Right renal pelvis (tissue), 4 donors: Measurements from ENCODE around the gene TMEM178B. TPM values are rescaled to one million over a fixed set of nuclear protein-coding genes. Genes with fewer than 3 reads are reported as not detected.
"Not testable (repeated sequence)": the region's sequence is repeated elsewhere in the genome, so short reads cannot be mapped to it uniquely, and the experiment has no call there.

Source experiments
- DNase-seq, 4 donors: peaks; one replicate each; pipeline ENCODE4 v3.0.0-alpha.2; 2013; ENCODE audit warnings: low read depth in 4 of 4, low spot score in 3 of 4, missing footprints in 1 of 4
- polyA plus RNA-seq, 4 donors: library from polyadenylated mRNA; unstranded; fragments of 120-200 nt; gene quantifications; one replicate each; pipeline ENCODE4 v1.2.1, GENCODE V29; 2013; ENCODE audit not compliant: insufficient read length in 4 of 4

Gene TMEM178B
- under 1 TPM; 0.19 to 0.56 (median 0.40) TPM for polyA plus RNA-seq

DNA sequence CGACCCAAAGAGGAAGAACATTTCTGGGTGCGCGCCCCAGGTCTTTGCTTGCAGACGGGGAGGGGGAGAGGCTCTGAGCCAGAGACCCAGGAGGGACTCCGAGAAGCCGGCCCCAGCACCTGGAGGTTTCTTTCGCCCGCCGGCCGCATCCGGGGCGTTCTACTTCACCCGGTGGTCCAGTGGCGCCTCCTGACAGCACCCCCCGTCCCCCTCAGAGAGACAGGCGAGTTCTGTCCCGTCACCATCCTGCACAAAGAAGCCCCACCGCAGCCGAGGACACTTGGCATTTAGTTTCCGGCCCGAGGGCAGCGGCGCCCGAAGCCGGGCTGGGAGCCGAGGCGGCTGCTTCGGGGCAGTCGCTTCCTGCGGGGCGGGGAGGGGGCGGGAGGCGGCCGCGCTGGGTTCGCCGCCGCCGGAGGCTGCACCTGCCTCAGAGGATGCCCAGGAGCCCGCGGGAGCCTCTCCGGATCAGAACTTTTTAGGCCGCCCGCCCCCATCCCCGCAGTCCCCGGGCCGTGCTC lies at the start of gene TMEM178B:
Gene TMEM178B, plus strand, starts transcription at position 424 of the 521 bp plus-strand sequence.
- DNase-seq = no peak

GRCh38 chr7:141024668-141025067 lies 49.2 kb upstream of the TMEM178B start:
- DNase-seq = no peak

DNA sequence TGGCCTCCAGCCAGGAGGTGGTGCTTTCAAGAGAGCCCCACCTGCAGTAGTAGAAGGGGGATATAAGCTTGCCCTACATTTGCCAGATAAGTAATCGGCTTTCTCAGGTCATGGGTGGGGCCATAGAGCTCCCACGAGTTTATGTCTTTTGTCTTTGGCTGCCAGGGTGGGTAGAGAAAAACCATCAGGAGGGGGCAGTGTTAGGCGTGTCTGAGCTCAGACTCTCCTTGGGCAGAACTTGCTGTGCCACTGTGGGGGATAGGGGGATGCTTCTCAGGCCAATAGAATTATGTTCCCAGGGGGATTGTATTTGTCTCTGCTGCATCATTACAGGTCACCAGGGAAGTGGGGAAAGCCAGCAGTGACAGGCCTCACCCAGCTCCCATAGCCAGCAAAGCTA lies 46.8 kb upstream of the TMEM178B start:
- DNase-seq = no peak

DNA sequence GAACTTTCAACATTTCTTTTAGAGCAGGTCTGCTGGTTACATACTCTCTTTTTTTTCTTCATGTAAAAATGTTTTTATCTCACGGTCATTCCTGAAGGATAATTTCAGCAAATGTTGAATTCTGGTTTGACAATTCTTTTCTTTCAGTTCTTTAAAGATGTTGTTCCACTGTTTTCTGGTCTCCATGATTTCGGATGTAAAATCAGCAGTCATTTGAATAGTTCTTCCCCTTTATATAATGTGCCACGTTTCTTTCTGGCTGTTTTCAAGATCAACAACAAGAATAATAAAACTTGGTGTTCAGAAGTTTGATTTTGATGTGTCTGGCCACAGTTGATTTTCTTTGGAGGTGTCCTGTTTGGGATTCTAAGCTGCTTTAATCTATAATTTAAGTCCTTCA lies 45.1 kb upstream of the TMEM178B start:
- DNase-seq = no peak

- not testable (repeated sequence) for DNase-seq
Measured at GRCh38 chr7:141032539-141033323, 41.1 kb upstream of the TMEM178B start.

- not testable (repeated sequence) for DNase-seq
Measured at GRCh38 chr7:141038100-141038499, 35.8 kb upstream of the TMEM178B start.

DNA sequence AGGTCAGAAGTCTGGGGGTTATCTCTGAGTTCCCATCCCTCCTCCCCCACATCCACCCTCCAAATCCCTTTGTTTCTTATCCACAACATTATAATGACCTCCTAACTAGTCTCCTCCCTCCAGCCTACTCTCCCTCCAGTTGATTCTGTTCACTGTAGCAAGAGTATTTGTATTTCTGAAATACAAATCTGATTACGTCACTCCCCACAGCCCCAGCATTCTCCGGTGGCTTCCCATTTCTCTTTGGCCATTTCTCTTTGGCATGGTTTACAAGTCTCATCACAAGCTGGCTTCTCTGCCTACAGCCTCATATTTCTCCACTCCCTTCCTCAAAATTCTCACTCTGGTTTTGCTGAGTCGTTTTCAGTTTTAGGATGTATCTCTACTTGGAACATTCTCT lies 34.5 kb upstream of the TMEM178B start:
- DNase-seq = no peak

GRCh38 chr7:141042222-141043193 lies 31.4 kb upstream of the TMEM178B start:
- no peak for DNase-seq

DNA sequence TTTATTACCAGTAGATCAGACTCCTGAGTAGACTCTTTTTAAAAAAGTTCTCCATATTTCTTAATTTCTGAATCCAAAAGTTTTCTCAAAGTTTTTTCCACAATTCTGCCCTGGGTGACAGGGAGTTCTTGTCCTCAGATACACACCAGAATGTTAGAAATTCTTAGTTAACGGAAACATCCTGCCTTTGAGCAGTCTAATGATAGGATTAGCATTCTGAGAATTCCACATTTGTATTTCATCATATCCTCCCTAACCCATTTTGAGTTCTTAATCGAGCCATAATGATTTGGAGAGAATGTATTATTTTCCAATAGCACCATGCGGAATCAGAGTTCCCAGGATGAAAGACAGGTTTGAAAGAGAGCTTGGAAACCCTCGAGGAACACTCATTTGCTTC lies 30.2 kb upstream of the TMEM178B start:
- DNase-seq = no peak

DNA sequence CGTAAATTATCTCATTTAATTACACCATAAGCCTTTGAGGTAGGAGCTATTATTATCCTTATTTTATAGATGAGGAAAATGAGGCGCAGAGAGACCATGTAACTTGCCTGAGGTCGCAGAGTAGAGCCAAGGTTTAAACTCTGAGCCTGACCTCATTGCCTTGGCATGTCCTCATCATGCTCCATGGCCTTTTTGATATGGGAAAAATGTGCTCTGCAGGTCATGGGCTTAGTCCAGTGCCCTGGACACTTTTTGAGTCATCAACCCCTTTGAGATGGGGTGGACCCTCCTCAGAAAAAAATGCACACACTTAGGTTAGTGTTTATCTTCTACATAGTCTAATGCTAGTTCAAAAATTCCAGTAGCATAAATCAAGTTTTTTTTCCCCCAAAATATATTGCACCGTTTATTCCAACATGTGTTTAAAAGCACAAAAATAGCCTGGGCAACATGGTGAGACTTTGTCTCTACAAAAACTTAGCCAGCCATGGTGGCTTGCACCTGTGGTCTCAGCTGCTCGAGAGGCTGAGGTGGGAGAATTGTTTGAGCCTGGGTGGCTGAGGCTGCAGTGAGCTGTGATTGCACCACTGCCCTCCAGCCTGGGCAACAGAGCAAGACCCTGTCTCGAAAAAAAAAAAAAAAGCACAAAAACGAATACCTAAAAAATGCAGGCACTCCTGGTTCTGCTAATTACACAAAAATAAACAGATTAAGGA lies 28.6 kb upstream of the TMEM178B start:
- DNase-seq = no peak

DNA sequence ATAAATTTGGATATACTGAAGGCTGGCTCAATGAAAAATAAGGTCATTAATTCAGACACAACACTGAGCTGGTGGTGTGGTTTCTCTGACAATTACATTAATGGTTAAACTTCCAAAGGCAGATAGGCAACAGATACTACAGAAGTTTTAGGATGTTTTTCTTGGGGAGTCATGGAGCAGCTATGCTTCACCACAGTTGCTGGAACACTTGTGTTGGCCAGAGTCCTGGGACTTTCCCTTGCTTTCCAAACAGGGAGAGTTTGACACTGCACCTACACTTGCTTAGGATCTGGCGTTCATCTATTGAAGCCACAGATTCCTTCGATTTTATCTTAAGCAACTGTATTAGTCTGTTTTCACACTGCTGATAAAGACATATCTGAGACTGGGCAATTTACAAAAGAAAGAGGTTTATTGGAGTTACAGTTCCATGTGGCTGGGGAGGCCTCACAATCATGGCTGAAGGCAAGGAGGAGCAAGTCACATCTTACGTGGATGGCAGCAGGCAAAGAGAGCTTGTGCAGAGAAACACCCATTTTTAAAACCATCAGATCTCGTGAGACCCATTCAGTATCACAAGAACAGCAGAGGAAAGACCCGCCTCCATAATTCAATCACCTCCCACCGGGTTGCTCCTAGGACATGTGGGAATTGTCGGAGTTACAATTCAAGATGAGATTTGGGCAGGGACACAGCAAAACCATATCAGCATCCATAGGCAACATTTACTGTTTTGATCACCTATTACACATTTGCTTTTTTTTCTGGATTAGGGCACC lies 27.8 kb upstream of the TMEM178B start:
- no peak for DNase-seq

- no peak for DNase-seq
Measured at GRCh38 chr7:141053626-141054025, 20.2 kb upstream of the TMEM178B start.

GRCh38 chr7:141055146-141055545 lies 18.7 kb upstream of the TMEM178B start:
- no peak for DNase-seq

- DNase-seq = no peak
Measured at GRCh38 chr7:141057788-141058187, 16.1 kb upstream of the TMEM178B start.

DNA sequence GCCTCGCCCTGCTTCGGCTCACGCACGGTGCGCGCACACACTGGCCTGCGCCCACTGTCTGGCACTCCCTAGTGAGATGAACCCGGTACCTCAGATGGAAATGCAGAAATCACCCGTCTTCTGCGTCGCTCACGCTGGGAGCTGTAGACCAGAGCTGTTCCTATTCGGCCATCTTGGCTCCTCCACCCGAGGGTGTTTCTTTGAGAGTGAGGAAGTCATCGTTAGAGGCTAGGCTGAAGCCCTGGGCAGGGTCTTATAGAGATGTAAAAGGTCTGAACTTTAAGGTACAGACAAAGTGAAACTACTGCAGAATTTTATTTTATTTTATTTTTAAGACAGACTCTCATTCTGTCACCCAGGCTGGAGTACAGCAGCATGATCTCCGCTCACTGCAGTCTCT lies 6.0 kb upstream of the TMEM178B start:
- DNase-seq = not testable (repeated sequence)

GRCh38 chr7:141071260-141071854 lies 2.5 kb upstream of the TMEM178B start:
- DNase-seq = no peak

DNA sequence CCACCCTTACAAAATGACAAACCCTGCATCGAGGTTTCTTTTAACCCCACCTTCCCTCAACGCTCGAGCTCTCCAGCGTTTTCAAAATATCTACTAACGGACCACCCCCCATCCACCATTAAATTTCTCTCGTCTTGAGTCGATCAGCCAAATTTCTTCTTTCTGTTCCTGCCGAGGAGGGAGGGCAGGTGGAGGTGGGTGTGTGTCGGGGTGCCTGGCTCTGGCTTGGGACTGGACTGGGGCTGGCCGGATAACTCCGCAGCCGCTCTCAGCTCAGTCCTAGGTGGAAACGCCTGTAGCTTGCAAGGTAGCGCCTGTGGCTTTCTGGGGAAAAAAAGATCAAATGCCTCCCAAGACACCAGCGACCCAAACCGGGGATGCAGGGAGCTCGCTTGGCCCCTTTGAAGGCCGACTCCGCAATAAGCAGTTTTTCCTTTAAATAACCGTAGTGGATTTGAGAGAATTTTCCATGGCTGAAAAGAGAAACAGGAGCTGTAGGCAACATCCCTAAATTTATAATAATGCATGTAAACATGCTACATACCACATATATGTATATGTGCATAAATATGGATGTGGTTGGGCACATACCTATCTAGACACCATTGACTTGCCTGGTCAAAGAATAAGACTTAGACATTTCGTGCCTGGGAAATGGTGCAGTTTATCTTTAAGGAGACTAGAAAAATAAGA lies 1.9 kb upstream of the TMEM178B start:
- no peak for DNase-seq

DNA sequence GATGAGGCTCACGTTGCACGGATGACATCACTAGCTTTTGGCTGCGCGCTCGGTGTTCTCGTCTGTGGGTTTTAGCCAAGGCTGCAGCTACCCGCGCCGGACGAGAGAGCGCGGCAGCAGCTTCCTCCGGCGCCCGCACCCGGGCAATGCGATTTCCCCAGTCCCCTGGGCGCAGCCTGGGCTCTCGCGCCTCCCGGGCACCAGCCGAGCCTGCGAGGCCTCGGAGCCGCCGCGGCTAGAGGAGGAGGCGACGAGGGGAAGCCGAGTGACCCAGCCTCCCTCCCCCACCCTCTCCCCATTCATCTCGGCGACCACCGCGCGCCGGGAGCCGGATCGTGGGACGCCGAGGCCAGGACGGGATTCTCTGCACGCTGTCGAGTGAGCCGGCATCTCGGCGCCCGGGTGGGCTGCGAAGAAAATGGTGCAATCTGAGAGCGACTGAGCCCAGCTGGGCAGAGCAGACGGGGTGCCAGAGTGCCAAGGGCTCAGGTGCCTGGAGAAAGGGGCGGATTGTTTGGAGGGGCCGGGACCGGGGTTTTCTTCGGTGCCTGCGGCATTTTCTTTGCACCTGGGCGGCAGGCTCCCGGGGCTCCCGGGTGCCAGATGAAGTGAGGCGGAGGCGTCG lies 1.2 kb upstream of the TMEM178B start:
- DNase-seq = no peak
